ENCODE results near the gene BIRC2.

The BIRC2 gene

DNA sequence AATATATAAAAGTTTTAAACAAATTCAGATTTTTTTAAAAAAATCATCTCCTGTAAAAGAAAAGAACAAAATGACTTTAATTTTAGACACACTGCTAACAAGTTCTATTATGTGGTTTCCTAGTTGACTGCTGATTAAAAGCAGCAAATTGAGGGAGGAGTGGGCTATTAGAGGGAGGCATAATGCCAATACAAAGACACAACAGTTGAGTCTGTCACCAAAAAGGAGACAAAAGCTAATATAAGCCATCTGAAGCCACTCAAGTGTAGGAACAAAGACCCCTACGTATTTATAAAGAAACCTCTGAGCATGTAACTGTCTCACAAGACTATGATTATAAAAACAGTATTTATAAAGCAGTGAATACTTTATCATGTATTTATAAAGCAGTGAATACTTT, 76.9 kb downstream of the BIRC2 start:
- H2AFZ ChIP-seq (ENCODE audit: low read depth, low read length), result no peak overlapping the region
- H3K4me3 ChIP-seq (ENCODE audit: low read length), result no peak overlapping the region
- H3K9me3 ChIP-seq (ENCODE audit: low read length), result no peaks in the 10 kb centered on the region
- no peaks in the 10 kb centered on the region for H3K27me3 ChIP-seq (ENCODE audit: insufficient read depth, low read length)
- peaks cover 13% of the 10 kb centered on the region for H3K4me1 ChIP-seq (ENCODE audit: insufficient read depth, low read length)
- H3K36me3 ChIP-seq (ENCODE audit: insufficient read depth, low read length), result no peaks in the 10 kb centered on the region

DNA sequence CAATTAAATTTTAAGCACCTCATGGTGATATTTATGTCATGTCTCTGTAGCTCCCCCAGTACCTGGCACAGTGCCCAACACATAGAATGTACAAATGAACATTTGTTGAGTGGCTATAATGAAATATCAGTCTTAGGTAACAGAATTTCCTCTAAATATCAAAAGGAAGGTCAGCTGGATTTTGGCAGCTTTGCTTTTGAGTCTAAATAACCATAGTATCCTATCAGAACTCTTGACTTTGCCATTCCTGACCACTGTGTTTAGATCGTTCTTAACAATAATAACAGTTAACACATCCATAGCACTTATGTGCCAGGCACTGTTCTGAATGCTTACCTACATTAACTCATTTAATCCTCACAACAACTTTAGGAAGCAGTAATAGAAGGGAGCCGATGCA, 79.0 kb downstream of the BIRC2 start:
- no peaks in the 10 kb centered on the region for H3K36me3 ChIP-seq (ENCODE audit: insufficient read depth, low read length)
- peaks cover 19% of the 10 kb centered on the region for H3K4me1 ChIP-seq (ENCODE audit: insufficient read depth, low read length)
- H3K4me3 ChIP-seq (ENCODE audit: low read length), result no peak overlapping the region
- H2AFZ ChIP-seq (ENCODE audit: low read depth, low read length), result no peak overlapping the region
- no peaks in the 10 kb centered on the region for H3K9me3 ChIP-seq (ENCODE audit: low read length)
- H3K27me3 ChIP-seq (ENCODE audit: insufficient read depth, low read length), result no peaks in the 10 kb centered on the region

DNA sequence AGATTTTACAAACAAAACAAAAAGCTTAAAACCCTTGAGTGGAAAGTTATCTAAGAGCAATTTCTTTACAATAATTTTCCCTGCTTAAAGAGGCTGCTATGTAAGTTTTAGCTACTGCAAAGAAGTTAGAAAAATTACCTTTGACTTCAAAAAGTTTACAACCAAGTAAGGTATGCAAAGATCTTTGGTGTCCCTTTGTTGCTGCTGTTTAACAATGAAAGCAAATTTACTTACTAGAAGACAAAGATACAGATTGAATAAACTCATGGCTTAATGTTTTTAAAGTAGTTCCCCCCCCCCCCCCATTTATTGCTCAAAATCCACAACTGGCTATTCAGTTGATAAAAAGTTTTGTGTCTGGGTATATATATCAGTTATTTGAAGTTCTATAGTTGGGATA, 79.6 kb downstream of the BIRC2 start:
- H3K36me3 ChIP-seq (ENCODE audit: insufficient read depth, low read length), result no peaks in the 10 kb centered on the region
- H2AFZ ChIP-seq (ENCODE audit: low read depth, low read length), result no peak overlapping the region
- H3K9me3 ChIP-seq (ENCODE audit: low read length), result no peaks in the 10 kb centered on the region
- H3K27me3 ChIP-seq (ENCODE audit: insufficient read depth, low read length), result no peaks in the 10 kb centered on the region
- peaks cover 13% of the 10 kb centered on the region for H3K4me1 ChIP-seq (ENCODE audit: insufficient read depth, low read length)
- H3K4me3 ChIP-seq (ENCODE audit: low read length), result no peak overlapping the region

DNA sequence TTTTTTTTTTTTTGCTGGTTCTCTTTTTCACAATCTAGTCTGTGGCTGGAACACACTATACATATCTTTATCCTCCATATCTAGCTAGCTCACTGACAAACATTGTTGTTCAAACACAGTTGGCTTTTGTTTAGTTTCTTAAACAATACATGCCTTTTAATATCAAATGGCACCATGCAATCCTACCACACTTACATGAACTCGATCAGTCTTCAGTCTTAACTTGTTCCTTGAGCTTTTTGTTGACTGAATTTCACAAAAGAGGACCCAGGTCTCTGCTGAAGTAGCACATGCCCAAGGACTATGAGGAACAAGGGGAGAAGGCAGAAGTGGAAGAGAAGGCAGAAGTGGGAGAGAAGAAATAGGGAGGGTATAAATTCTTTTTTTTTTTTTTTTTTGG, 80.1 kb downstream of the BIRC2 start:
- no peak overlapping the region for H2AFZ ChIP-seq (ENCODE audit: low read depth, low read length)
- H3K4me3 ChIP-seq (ENCODE audit: low read length), result no peak overlapping the region
- H3K36me3 ChIP-seq (ENCODE audit: insufficient read depth, low read length), result no peaks in the 10 kb centered on the region
- peaks cover 12% of the 10 kb centered on the region for H3K4me1 ChIP-seq (ENCODE audit: insufficient read depth, low read length)
- no peaks in the 10 kb centered on the region for H3K9me3 ChIP-seq (ENCODE audit: low read length)
- H3K27me3 ChIP-seq (ENCODE audit: insufficient read depth, low read length), result no peaks in the 10 kb centered on the region

Measured in neuron (in vitro differentiated cells).